ENCODE measurements around the gene SLC35G4. TPM values are rescaled to one million over a fixed set of nuclear protein-coding genes. Genes with fewer than 3 reads are reported as not detected.

Gene SLC35G4
- polyA plus RNA-seq, 1 of the 3 experiments (the other 2 are of a cell fraction), result not detected

GRCh38 chr18:11578799-11579198, 30.6 kb upstream of the SLC35G4 start:
- no peak overlapping the region for H3K4me3 ChIP-seq (ENCODE audit: low read depth in 2 of 2, low read length in 1 of 2)
- TF ChIP-seq RCOR1 (IDR thresholded peaks at IDR 0.05; ENCODE audit: low read length) (no peak), SMC3 (IDR thresholded peaks at IDR 0.05; ENCODE audit: low read depth, low read length) (no peak), JUND (IDR thresholded peaks at IDR 0.05) (no peak)
- no peak overlapping the region for H3K27ac ChIP-seq (ENCODE audit: low read depth in 2 of 2, low read length in 1 of 2)
- no peaks in the 10 kb centered on the region for H3K4me1 ChIP-seq (ENCODE audit: control insufficient read depth in 1 of 2, insufficient read depth in 2 of 2, low read depth in 1 of 2, low read length in 1 of 2)
- H3K36me3 ChIP-seq (replicated peaks in 1 of 2; ENCODE audit: control insufficient read depth in 1 of 2, insufficient read depth in 2 of 2, low read length in 1 of 2), result no peaks in the 10 kb centered on the region
- H3K79me2 ChIP-seq (ENCODE audit: insufficient read depth), result no peaks in the 10 kb centered on the region
- peaks cover 23% of the 10 kb centered on the region; the same call in 1 of the 2 replicates for H3K27me3 ChIP-seq (ENCODE audit: insufficient read depth)
- DNase-seq, result no peak
- ChIA-PET CTCF (interaction anchor here (1.1 kb wide), 1 partner anchor 26 kb away, joined by 3 read pairs; no protein-coding TSS in a partner anchor), POLR2A (no interaction called here)
- no peaks in the 10 kb centered on the region for H3K9me2 ChIP-seq
- no peak overlapping the region for H3K4me2 ChIP-seq
- no peaks in the 10 kb centered on the region for H4K20me1 ChIP-seq (ENCODE audit: insufficient read depth)
- H3F3A ChIP-seq (replicated peaks; ENCODE audit: insufficient read depth), result no peaks in the 10 kb centered on the region
- no peak overlapping the region for H3K9ac ChIP-seq
- WGBS (ENCODE audit: low lambda C conversion rate), result 0% methylated on average over 1 of the region's 3 CpGs
- no peaks in the 10 kb centered on the region for H3K9me3 ChIP-seq
- H2AFZ ChIP-seq (ENCODE audit: low read depth), result no peak overlapping the region

GRCh38 chr18:11579916-11580315, 29.5 kb upstream of the SLC35G4 start:
- Histone ChIP-seq H3K27ac (ENCODE audit: low read depth in 2 of 2, low read length in 1 of 2) (no peak overlapping the region), H3K9me3 (no peaks in the 10 kb centered on the region), H3K79me2 (ENCODE audit: insufficient read depth) (no peaks in the 10 kb centered on the region), H3K27me3 (ENCODE audit: insufficient read depth) (peaks cover 23% of the 10 kb centered on the region; the same call in 1 of the 2 replicates), H2AFZ (ENCODE audit: low read depth) (no peak overlapping the region), H3K9ac (no peak overlapping the region), H3K36me3 (replicated peaks in 1 of 2; ENCODE audit: control insufficient read depth in 1 of 2, insufficient read depth in 2 of 2, low read length in 1 of 2) (no peaks in the 10 kb centered on the region), H4K20me1 (ENCODE audit: insufficient read depth) (no peaks in the 10 kb centered on the region), H3K4me2 (no peak overlapping the region), H3F3A (replicated peaks; ENCODE audit: insufficient read depth) (no peaks in the 10 kb centered on the region), H3K9me2 (no peaks in the 10 kb centered on the region), H3K4me1 (ENCODE audit: control insufficient read depth in 1 of 2, insufficient read depth in 2 of 2, low read depth in 1 of 2, low read length in 1 of 2) (no peaks in the 10 kb centered on the region), H3K4me3 (ENCODE audit: low read depth in 2 of 2, low read length in 1 of 2) (no peak overlapping the region)
- no peak for DNase-seq
- TF ChIP-seq TEAD4 (IDR thresholded peaks at IDR 0.05; ENCODE audit: borderline replicate concordance, insufficient read depth), result no peak
- no peak for TF ChIP-seq GABPA (IDR thresholded peaks at IDR 0.05; ENCODE audit: low read depth)
- 14% methylated on average over 15 of the region's 15 CpGs for WGBS (ENCODE audit: low lambda C conversion rate)
- ChIA-PET CTCF (no interaction called here), POLR2A (no interaction called here)

GRCh38 chr18:11581286-11581685, 28.1 kb upstream of the SLC35G4 start:
- Histone ChIP-seq H3K9ac (no peak overlapping the region), H3F3A (replicated peaks; ENCODE audit: insufficient read depth) (no peaks in the 10 kb centered on the region), H3K9me2 (no peaks in the 10 kb centered on the region), H3K27ac (ENCODE audit: low read depth in 2 of 2, low read length in 1 of 2) (no peak overlapping the region), H3K27me3 (ENCODE audit: insufficient read depth) (peaks cover 23% of the 10 kb centered on the region; the same call in 1 of the 2 replicates), H3K4me1 (ENCODE audit: control insufficient read depth in 1 of 2, insufficient read depth in 2 of 2, low read depth in 1 of 2, low read length in 1 of 2) (no peaks in the 10 kb centered on the region), H3K4me2 (no peak overlapping the region), H4K20me1 (ENCODE audit: insufficient read depth) (no peaks in the 10 kb centered on the region), H3K36me3 (replicated peaks in 1 of 2; ENCODE audit: control insufficient read depth in 1 of 2, insufficient read depth in 2 of 2, low read length in 1 of 2) (no peaks in the 10 kb centered on the region), H3K79me2 (ENCODE audit: insufficient read depth) (no peaks in the 10 kb centered on the region), H3K4me3 (ENCODE audit: low read depth in 2 of 2, low read length in 1 of 2) (no peak overlapping the region), H3K9me3 (no peaks in the 10 kb centered on the region), H2AFZ (ENCODE audit: low read depth) (no peak overlapping the region)
- ChIA-PET POLR2A (no interaction called here), CTCF (interaction anchor here (0.8 kb wide), 1 partner anchor 28 kb away, joined by 4 read pairs; no protein-coding TSS in a partner anchor)
- 11% methylated on average over 2 of the region's 2 CpGs for WGBS (ENCODE audit: low lambda C conversion rate)
- no peak for TF ChIP-seq RFX5 (IDR thresholded peaks at IDR 0.05; ENCODE audit: low read length)
- no peak for TF ChIP-seq MXI1 (IDR thresholded peaks at IDR 0.05; ENCODE audit: low read depth, low read length)
- TF ChIP-seq FOSL2 (IDR thresholded peaks at IDR 0.05; ENCODE audit: borderline replicate concordance, low read depth), result no peak
- TF ChIP-seq CTCF (IDR thresholded peaks at IDR 0.05), result no peak
- TF ChIP-seq GABPA (IDR thresholded peaks at IDR 0.05; ENCODE audit: low read depth), result no peak
- no peak for TF ChIP-seq RAD21 (IDR thresholded peaks at IDR 0.05; ENCODE audit: low read length)
- TF ChIP-seq FOXM1 (IDR thresholded peaks at IDR 0.05; ENCODE audit: low read depth), result no peak
- no peak for TF ChIP-seq FOXJ3 (CRISPR knock-in tag; IDR thresholded peaks at IDR 0.05)
- TF ChIP-seq MAX (IDR thresholded peaks at IDR 0.05; ENCODE audit: low read depth), result no peak
- no peak for TF ChIP-seq SIN3A (IDR thresholded peaks at IDR 0.05; ENCODE audit: borderline replicate concordance, low read depth, low read length)
- no peak for TF ChIP-seq NRF1 (IDR thresholded peaks at IDR 0.05; ENCODE audit: low read depth, low read length)
- no peak for TF ChIP-seq YY1 (IDR thresholded peaks at IDR 0.05; ENCODE audit: low read depth)
- DNase-seq, result no peak

Data from SK-N-SH (cell line).